GM13977 (cell line): ENCODE measurements around the gene EDIL3.
"Not testable (repeated sequence)": the region's sequence is repeated elsewhere in the genome, so short reads cannot be mapped to it uniquely, and the experiment has no call there.

ENCODE experiments used
- DNase-seq: peaks from one replicate; pipeline ENCODE4 v3.0.0; 2012; ENCODE audit warnings: low spot score
- in situ Hi-C: fragments of 300-500 bp; cut with MboI; formaldehyde crosslinking; loops from one replicate; pipeline ENCODE4 v1.12.0; 2022; ENCODE audit warnings: low sequenced_read_pairs, low pct_unique_long_range_greater_than_20kb, mixed read lengths, inconsistent platforms; ENCODE audit not compliant: unreplicated experiment
- TF ChIP-seq, protein P1 (sequence below): IDR thresholded peaks from 2 replicates; pipeline ENCODE4 v1.5.1; 2012; ENCODE audit warnings: mild to moderate bottlenecking, control low read depth; ENCODE audit not compliant: insufficient read depth; ENCODE audit errors: extremely low read depth, missing control alignments

EDIL3 gene

DNA sequence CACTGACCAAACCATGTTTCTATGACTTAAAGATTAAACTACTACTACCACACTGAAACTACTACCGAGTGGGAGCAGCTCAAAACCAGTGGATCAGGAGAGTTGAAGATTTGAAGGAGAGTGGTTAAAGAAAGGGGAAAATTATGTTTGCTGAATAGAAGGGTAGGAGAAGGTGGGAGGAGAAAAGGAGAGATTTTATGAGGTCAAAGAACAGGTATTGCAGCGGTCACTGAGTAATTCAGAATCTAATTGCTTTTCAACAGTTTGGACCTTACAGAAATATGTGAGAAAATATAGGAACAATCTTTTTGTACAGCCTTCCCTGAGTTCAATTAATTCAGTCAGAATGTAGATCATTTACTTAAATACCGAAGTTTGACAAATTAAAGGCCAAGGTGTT lies 24.6 kb downstream of the EDIL3 start:
- in situ Hi-C loops: no loop called here

DNA sequence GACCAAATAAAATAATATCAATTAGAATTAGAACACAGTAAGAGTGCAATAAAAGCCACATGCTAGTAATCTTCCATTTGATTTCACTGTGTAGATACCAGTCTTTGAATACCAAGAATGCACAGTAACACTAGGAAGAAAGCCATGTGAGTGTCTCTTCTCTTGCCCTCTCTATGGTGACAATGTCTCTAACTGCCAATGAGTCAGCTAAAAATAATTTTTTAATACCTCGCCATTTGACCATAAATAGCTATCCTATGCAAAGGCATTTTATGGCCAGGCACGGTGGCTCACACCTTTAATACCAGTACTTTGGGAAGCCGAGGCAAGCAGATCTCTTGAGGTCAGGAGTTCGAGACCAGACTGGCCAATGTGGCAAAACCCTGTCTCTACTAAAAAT lies 30.6 kb downstream of the EDIL3 start:
- TF ChIP-seq, protein P1, sequence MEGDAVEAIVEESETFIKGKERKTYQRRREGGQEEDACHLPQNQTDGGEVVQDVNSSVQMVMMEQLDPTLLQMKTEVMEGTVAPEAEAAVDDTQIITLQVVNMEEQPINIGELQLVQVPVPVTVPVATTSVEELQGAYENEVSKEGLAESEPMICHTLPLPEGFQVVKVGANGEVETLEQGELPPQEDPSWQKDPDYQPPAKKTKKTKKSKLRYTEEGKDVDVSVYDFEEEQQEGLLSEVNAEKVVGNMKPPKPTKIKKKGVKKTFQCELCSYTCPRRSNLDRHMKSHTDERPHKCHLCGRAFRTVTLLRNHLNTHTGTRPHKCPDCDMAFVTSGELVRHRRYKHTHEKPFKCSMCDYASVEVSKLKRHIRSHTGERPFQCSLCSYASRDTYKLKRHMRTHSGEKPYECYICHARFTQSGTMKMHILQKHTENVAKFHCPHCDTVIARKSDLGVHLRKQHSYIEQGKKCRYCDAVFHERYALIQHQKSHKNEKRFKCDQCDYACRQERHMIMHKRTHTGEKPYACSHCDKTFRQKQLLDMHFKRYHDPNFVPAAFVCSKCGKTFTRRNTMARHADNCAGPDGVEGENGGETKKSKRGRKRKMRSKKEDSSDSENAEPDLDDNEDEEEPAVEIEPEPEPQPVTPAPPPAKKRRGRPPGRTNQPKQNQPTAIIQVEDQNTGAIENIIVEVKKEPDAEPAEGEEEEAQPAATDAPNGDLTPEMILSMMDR: no peak
- no peak for DNase-seq
- in situ Hi-C loops: no loop called here

More for the DNA sequence above, 24.6 kb downstream of the EDIL3 start:
- TF ChIP-seq, protein P1: no peak
- DNase-seq: no peak

DNA sequence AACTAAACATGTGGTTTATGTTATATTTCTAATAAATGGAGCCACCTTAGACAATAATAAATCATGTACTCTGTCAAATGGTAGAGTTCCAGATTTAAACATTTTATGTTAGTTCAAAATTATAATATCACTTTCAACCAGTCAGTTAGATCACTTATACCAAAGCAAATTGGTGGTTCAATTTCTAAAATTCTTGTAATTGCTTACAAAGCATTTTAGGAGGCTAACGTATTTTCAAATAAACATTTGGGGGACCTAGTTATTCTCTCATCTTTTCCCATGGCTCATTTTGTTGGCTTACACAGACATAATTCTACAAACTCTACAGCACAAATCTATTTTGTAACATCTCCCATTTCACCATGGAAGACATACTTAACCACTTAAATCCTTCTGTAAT lies 39.9 kb downstream of the EDIL3 start:
- in situ Hi-C loops: no loop called here
- DNase-seq: no peak
- TF ChIP-seq, protein P1: no peak

DNA sequence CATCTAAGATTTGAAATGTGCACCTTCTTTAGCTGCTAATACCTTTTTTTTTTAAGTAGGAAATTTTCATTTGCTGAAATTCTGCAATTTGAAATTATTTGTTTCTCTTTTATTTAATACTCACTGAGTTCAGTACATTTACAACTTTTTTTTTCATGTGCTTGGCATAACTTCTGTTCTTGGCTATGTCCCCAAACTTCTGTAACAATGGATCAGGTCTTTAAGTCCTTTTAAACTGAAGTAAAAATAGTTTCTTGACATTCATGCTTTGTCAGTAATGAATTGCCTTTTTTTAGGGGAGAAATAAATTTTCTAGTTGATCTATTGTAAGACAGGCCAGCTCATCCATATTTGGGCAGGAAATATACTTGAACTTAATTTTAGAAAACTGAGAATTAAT lies 41.5 kb downstream of the EDIL3 start:
- TF ChIP-seq, protein P1: no peak
- in situ Hi-C loops: no loop called here
- DNase-seq: no peak

DNA sequence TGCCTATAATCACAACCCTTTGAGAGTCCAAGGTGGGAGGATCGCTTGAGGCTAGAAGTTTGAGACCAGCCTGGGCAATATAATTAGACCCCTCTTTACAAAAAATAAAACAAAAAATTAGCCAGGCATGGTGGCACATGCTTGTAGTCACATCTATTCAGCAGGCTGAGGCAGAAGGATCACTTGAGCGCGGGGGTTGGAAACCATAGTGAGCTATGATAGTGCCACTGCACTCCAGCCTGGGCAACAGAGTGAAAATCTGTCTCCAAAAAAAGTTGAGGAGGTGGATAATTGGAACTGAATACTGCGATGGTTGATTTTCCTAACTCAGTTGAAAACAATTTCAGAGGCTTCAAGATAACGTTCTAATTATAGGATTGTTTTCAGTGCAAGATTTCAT lies 52.6 kb downstream of the EDIL3 start:
- TF ChIP-seq, protein P1: no peak
- in situ Hi-C loops: no loop called here
- no peak for DNase-seq

DNA sequence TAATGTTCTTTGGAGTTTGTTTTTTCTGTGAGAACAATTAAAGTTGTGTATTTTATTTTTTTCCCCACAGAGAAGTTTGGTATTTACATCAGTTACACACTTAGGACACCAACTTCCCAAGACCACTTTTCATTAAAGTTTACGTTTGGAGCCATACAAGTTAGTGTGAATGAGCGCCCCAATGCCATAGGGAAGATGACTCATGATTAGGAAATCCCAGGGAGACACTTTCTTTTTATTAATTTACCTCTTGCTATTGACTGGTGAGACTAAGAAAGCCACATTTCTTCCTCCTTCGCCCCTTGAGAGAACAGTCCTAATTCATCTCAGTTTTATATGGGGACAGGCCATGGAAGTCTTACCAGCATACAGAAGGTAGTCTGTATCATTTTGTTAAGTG lies 57.1 kb downstream of the EDIL3 start:
- TF ChIP-seq, protein P1: no peak
- no peak for DNase-seq
- in situ Hi-C loops: no loop called here

DNA sequence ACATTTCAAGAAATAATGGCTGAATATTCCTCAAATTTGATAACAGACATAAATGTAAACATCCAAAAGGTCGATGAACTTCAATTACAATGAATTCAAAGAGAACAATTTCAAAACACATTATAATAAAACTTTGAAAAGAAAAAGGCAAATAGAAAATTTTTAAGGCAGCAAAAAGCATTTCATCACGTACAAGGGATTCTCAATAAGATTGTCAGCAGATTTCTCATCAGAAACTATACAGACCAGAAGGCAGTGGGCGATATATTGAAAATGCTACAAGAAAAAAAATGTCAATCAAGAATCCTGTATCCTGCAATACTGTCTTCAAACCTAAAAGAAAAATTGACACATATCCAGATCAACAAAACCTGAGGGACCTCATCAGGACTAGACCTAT lies 62.0 kb downstream of the EDIL3 start:
- in situ Hi-C loops: no loop called here
- DNase-seq: no peak
- TF ChIP-seq, protein P1: no peak

DNA sequence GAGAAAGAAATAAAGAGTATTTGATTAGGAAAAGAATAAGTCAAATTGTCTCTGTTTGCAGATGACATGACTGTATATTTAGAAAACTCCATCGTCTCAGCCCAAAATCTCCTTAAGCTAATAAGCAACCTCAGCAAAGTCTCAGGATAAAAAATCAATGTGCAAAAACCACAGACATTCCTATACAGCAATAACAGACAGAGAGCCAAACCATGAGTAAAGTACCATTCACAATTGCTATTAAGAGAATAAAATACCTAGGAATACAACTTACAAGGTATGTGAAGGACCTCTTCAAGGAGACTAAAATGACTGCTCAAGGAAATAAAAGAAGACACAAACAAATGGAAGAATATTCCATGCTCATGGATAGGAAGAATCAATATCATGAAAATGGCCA lies 66.9 kb downstream of the EDIL3 start:
- DNase-seq, in situ Hi-C loops: not testable (repeated sequence)

DNA sequence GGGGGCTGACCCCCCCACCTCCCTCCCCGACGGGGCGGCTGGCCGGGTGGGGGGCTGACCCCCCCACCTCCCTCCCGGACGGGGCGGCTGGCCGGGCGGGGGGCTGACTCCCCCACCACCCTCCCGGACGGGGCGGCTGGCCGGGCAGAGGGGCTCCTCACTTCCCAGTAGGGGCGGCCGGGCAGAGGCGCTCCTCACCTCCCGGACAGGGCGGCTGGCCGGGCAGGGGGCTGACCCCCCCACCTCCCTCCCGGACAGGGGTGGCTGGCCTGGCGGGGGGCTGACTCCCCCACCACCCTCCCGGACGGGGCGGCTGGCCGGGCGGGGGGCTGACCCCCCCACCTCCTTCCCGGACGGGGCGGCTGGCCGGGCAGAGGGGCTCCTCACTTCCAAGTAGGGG lies 72.4 kb downstream of the EDIL3 start:
- DNase-seq, in situ Hi-C loops: not testable (repeated sequence)

DNA sequence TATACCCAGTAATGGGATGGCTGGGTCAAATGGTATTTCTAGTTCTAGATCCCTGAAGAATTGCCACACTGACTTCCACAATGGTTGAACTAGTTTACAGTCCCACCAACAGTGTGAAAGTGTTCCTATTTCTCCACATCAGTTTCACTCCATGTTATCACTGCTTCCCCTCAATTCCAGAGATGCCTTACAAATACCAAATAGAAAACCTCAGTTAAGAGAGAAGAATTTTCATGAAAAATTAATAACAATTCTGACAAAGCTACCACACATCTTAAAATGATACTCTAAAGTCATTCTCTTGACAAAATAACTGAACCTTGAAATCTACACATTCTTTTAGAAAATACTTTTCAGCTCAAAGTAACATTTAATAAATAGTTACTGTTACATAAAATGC lies 74.8 kb downstream of the EDIL3 start:
- DNase-seq, in situ Hi-C loops: not testable (repeated sequence)
